Measurements from ENCODE around the gene CRYBG1.

CRYBG1 gene

DNA sequence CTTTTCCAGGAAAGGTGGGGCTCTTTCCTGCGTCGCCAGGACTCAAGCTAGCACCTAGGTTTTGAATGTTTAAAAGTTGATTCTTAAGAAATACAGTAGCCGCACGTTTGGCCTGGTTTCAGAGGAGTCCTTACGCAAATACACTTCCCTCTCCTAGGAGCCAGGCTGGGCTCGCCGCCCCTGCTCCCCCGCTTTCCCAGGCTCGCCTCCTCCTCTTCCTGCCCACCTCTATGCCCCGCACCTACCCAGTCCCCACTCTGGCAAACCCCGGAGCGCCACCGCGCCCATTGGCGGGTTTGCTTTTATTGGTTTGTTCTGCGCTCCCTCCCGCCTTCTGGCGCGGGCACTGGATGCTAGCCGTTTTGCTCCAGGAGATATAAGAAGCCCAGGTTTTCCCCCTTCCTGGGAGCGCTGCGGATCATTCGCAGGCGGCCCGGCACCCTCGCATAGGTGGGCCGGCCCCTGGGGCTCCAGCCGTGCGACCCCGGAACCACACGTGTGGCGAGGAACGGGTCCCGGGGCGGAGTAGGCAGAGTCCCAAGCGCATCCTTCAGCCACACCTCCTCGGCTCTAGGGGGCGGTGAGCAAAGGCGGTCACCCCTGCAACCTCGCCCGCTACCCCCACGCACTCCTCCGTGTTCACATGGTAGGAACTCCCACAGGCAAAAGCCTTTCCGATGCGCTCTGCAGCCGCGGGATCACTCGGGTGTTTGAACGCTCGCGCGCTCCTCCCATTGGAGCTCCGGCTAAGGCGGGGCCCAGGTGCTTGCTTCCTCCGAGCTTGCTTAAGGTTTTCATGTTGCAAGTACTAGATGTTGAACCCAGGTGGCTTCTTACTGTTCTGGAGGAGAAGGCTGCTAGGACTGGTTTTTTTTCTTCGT, 149.8 kb downstream of the CRYBG1 start:
- no peak overlapping the region for H3K27ac ChIP-seq (ENCODE audit: insufficient read depth in 1 of 2, low read depth in 1 of 2, low read length in 2 of 2, poor library complexity in 1 of 2, severe bottlenecking in 2 of 2)
- H3K4me1 ChIP-seq (ENCODE audit: control extremely low read depth in 1 of 4, control insufficient read depth in 4 of 4, insufficient read depth in 4 of 4, low read length in 3 of 4): peaks cover 32 to 65% (median 51%) of the 10 kb centered on the region in 4 experiments
- under 1% methylated on average over 38 of the region's 56 CpGs for WGBS (ENCODE audit: insufficient coverage)
- no peaks in the 10 kb centered on the region for H3K9me3 ChIP-seq (ENCODE audit: control extremely low read depth in 1 of 5, control insufficient read depth in 4 of 5, insufficient read depth in 2 of 5, low read depth in 1 of 5, low read length in 4 of 5)
- H3K36me3 ChIP-seq (ENCODE audit: control insufficient read depth in 4 of 4, insufficient read depth in 4 of 4, low read length in 3 of 4): no peaks in the 10 kb centered on the region
- H3K4me3 ChIP-seq (ENCODE audit: control insufficient read depth in 1 of 7, extremely low read depth in 1 of 7, insufficient read depth in 4 of 7, low read depth in 2 of 7, low read length in 6 of 7): peak overlapping the region; percentile 60 to 90 (median 82)
- peaks cover 0 to 3% (median 0%) of the 10 kb centered on the region in 5 experiments for H3K27me3 ChIP-seq (replicated peaks in 2 of 5; ENCODE audit: control insufficient read depth in 4 of 5, insufficient read depth in 5 of 5, low read length in 4 of 5)
- DNase-seq: peak; percentile 63 to 77 (median 74)
- POLR2A ChIA-PET: interaction anchor here (1.1 kb wide), 1 partner anchor 9 kb away, joined by 3 read pairs; no protein-coding TSS in a partner anchor
- CTCF ChIA-PET: interaction anchor here (0.7 to 9.6 kb wide), 18 partner anchors 9 to 605 kb away, joined by 3 to 139 read pairs (median 6); no protein-coding TSS in a partner anchor

DNA sequence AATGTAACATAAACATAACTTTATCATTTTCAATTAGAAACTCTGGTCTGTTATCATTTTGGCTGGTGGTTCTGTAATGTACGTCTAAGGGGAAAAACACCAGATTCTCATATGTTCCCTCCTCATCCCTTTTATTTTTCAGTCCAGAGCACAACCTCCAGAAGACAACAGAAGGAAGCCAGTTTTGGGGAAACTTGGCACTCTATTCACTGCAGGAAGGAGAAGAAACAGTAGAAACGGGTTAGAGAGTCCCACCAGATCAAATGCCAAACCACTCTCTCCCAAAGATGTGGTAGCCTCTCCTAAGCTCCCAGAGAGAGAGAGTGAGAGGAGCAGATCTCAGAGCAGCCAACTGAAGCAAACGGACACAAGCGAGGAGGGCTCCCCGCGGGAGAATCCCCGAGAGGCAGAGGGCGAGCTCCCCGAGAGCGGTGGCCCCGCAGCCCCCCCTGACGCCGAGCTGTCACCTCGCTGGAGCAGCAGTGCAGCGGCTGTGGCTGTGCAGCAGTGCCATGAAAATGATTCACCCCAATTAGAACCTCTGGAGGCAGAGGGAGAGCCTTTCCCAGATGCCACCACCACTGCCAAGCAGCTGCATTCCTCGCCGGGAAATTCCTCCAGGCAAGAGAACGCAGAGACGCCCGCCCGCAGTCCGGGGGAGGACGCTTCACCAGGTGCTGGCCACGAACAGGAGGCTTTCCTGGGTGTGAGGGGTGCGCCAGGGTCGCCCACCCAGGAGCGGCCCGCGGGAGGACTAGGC, 151.0 kb downstream of the CRYBG1 start:
- peaks cover 40 to 75% (median 59%) of the 10 kb centered on the region in 4 experiments for H3K4me1 ChIP-seq (ENCODE audit: control extremely low read depth in 1 of 4, control insufficient read depth in 4 of 4, insufficient read depth in 4 of 4, low read length in 3 of 4)
- H3K9me3 ChIP-seq (ENCODE audit: control extremely low read depth in 1 of 5, control insufficient read depth in 4 of 5, insufficient read depth in 2 of 5, low read depth in 1 of 5, low read length in 4 of 5): no peaks in the 10 kb centered on the region
- WGBS (ENCODE audit: insufficient coverage): 0% methylated on average over 24 of the region's 29 CpGs
- H3K27me3 ChIP-seq (replicated peaks in 2 of 5; ENCODE audit: control insufficient read depth in 4 of 5, insufficient read depth in 5 of 5, low read length in 4 of 5): peaks cover 0 to 3% (median 0%) of the 10 kb centered on the region in 5 experiments
- H3K27ac ChIP-seq (ENCODE audit: insufficient read depth in 1 of 2, low read depth in 1 of 2, low read length in 2 of 2, poor library complexity in 1 of 2, severe bottlenecking in 2 of 2): peak overlapping the region in 1 of 2 experiments; percentile 84
- H3K4me3 ChIP-seq (ENCODE audit: control insufficient read depth in 1 of 7, extremely low read depth in 1 of 7, insufficient read depth in 4 of 7, low read depth in 2 of 7, low read length in 6 of 7): peak overlapping the region; percentile 63 to 90 (median 82)
- no peaks in the 10 kb centered on the region for H3K36me3 ChIP-seq (ENCODE audit: control insufficient read depth in 4 of 4, insufficient read depth in 4 of 4, low read length in 3 of 4)
- ChIA-PET POLR2A (interaction anchor here (0.7 kb wide), 1 partner anchor 129 kb away, joined by 3 read pairs; no protein-coding TSS in a partner anchor), CTCF (interaction anchor here (0.7 to 9.6 kb wide), 16 partner anchors 9 to 64 kb away, joined by 3 to 139 read pairs (median 8); no protein-coding TSS in a partner anchor)
- peak; percentile 16 to 49 (median 38) for DNase-seq

DNA sequence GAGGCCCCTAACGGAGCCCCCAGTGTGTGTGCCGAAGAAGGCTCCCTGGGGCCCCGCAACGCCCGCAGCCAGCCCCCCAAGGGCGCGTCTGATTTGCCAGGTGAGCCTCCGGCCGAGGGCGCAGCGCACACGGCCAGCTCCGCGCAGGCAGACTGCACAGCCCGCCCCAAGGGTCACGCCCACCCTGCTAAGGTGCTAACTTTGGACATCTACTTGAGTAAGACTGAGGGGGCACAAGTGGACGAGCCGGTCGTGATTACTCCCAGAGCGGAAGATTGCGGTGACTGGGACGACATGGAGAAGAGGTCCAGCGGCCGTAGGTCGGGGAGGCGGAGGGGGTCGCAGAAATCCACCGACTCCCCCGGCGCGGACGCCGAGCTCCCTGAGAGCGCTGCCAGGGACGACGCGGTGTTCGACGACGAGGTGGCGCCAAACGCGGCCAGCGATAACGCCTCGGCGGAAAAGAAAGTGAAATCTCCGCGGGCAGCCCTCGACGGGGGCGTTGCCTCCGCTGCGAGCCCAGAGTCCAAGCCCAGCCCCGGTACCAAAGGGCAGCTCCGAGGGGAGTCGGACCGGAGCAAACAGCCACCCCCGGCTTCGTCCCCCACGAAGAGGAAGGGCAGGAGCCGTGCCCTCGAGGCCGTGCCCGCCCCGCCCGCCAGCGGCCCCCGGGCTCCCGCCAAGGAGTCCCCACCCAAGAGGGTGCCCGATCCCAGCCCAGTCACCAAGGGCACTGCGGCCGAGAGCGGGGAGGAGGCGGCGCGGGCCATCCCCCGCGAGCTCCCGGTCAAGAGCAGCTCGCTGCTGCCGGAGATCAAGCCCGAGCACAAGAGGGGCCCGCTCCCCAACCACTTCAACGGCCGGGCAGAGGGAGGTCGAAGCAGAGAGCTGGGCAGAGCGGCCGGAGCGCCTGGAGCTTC, 151.8 kb downstream of the CRYBG1 start:
- no peaks in the 10 kb centered on the region for H3K36me3 ChIP-seq (ENCODE audit: control insufficient read depth in 4 of 4, insufficient read depth in 4 of 4, low read length in 3 of 4)
- peaks cover 0 to 3% (median 0%) of the 10 kb centered on the region in 5 experiments for H3K27me3 ChIP-seq (replicated peaks in 2 of 5; ENCODE audit: control insufficient read depth in 4 of 5, insufficient read depth in 5 of 5, low read length in 4 of 5)
- no peaks in the 10 kb centered on the region for H3K9me3 ChIP-seq (ENCODE audit: control extremely low read depth in 1 of 5, control insufficient read depth in 4 of 5, insufficient read depth in 2 of 5, low read depth in 1 of 5, low read length in 4 of 5)
- peak overlapping the region; percentile 63 to 90 (median 82) for H3K4me3 ChIP-seq (ENCODE audit: control insufficient read depth in 1 of 7, extremely low read depth in 1 of 7, insufficient read depth in 4 of 7, low read depth in 2 of 7, low read length in 6 of 7)
- H3K4me1 ChIP-seq (ENCODE audit: control extremely low read depth in 1 of 4, control insufficient read depth in 4 of 4, insufficient read depth in 4 of 4, low read length in 3 of 4): peaks cover 46 to 81% (median 65%) of the 10 kb centered on the region in 4 experiments
- peak; percentile 73 to 85 (median 80) for DNase-seq
- ChIA-PET POLR2A (interaction anchor here (0.7 to 1.0 kb wide), 2 partner anchors 33 to 128 kb away, joined by 3 read pairs; no protein-coding TSS in a partner anchor), CTCF (interaction anchor here (0.7 to 9.6 kb wide), 19 partner anchors 10 to 67 kb away, joined by 3 to 139 read pairs (median 7); no protein-coding TSS in a partner anchor)
- H3K27ac ChIP-seq (ENCODE audit: insufficient read depth in 1 of 2, low read depth in 1 of 2, low read length in 2 of 2, poor library complexity in 1 of 2, severe bottlenecking in 2 of 2): peak overlapping the region; percentile 61 to 84
- WGBS (ENCODE audit: insufficient coverage): under 1% methylated on average over 72 of the region's 90 CpGs

DNA sequence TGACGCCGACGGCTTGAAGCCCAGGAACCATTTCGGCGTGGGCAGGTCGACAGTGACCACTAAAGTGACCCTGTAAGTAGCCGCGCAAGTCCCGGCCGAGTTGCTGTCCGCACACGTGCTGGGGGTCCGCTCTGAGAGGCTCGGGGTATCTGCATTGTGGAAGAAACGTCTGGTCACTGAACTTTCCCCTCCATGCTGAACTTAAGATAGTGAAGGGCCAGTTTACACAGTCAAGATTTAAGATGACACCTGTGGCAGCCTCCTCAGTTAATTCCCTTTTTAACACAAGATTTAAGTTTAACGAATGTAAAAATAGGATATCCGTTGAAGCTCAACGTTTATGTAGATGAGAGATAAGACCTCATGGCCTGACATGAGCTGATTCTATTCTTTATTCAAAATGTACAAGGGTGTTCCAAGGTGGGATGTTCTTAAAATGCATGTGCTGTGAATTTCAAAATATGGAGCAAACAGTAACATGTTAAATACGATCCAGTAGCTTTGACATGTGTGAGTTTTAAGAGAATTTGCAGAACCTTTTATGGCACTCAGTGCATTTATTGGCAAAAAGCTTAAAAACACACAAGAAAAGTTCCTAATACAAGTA, 152.6 kb downstream of the CRYBG1 start:
- CTCF ChIA-PET: interaction anchor here (0.9 to 9.6 kb wide), 15 partner anchors 10 to 68 kb away, joined by 3 to 139 read pairs (median 8); no protein-coding TSS in a partner anchor
- DNase-seq: peak in 2 of 3 donors; percentile 50 to 70

DNA sequence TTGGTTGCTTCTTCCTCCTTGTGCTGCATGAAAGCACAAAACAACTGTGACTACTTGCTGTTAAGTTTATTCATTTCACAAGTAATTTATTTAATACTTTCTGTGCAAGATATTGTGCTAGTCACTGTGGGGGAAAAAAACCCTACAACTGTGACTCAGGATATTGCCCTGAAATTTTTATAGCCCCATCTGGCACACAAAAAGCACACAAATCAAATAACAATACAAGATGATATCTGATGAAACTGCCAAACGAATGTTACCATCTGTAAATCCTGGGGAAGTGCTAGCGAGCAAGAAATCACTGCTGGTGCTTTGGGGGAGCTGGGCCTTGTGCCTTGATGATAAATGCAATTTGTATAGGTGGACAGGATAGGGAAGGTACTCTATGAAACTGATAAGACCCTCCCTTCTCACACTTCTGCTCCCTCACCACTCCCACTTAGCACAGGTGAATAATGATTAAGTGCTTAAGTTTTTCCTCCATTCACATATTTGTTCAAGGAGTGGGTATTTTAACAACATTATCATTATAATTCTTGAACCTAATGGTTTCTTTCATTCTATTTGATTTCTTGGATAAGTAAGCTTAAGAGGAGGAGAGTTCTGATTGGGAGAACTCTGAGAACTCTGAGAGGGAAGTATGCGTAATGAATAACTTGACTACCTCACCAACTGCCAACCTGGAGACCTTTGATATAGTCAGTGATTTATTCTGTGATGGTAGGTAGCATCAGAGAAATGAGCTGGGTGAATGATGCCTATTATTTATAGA, 153.5 kb downstream of the CRYBG1 start:
- ChIA-PET CTCF (interaction anchor here (1.1 to 9.6 kb wide), 10 partner anchors 9 to 68 kb away, joined by 3 to 139 read pairs (median 16); no protein-coding TSS in a partner anchor), POLR2A (no interaction called here)
- peaks cover 52 to 94% (median 73%) of the 10 kb centered on the region in 4 experiments for H3K4me1 ChIP-seq (ENCODE audit: control extremely low read depth in 1 of 4, control insufficient read depth in 4 of 4, insufficient read depth in 4 of 4, low read length in 3 of 4)
- peak overlapping the region; percentile 22 to 84 for H3K27ac ChIP-seq (ENCODE audit: insufficient read depth in 1 of 2, low read depth in 1 of 2, low read length in 2 of 2, poor library complexity in 1 of 2, severe bottlenecking in 2 of 2)
- no peaks in the 10 kb centered on the region for H3K9me3 ChIP-seq (ENCODE audit: control extremely low read depth in 1 of 5, control insufficient read depth in 4 of 5, insufficient read depth in 2 of 5, low read depth in 1 of 5, low read length in 4 of 5)
- WGBS (ENCODE audit: insufficient coverage): 100% methylated on average over 1 of the region's 3 CpGs
- peak overlapping the region in 6 of 7 experiments; percentile 30 to 90 (median 78) for H3K4me3 ChIP-seq (ENCODE audit: control insufficient read depth in 1 of 7, extremely low read depth in 1 of 7, insufficient read depth in 4 of 7, low read depth in 2 of 7, low read length in 6 of 7)
- H3K36me3 ChIP-seq (ENCODE audit: control insufficient read depth in 4 of 4, insufficient read depth in 4 of 4, low read length in 3 of 4): no peaks in the 10 kb centered on the region
- peak; percentile 31 to 90 (median 86) for DNase-seq
- H3K27me3 ChIP-seq (replicated peaks in 2 of 5; ENCODE audit: control insufficient read depth in 4 of 5, insufficient read depth in 5 of 5, low read length in 4 of 5): peaks cover 0 to 3% (median 0%) of the 10 kb centered on the region in 5 experiments

More for the DNA sequence above, 152.6 kb downstream of the CRYBG1 start:
- H3K4me1 ChIP-seq (ENCODE audit: control extremely low read depth in 1 of 4, control insufficient read depth in 4 of 4, insufficient read depth in 4 of 4, low read length in 3 of 4): peaks cover 46 to 89% (median 67%) of the 10 kb centered on the region in 4 experiments
- H3K27ac ChIP-seq (ENCODE audit: insufficient read depth in 1 of 2, low read depth in 1 of 2, low read length in 2 of 2, poor library complexity in 1 of 2, severe bottlenecking in 2 of 2): peak overlapping the region; percentile 61 to 84
- under 1% methylated on average over 19 of the region's 19 CpGs for WGBS (ENCODE audit: insufficient coverage)
- H3K4me3 ChIP-seq (ENCODE audit: control insufficient read depth in 1 of 7, extremely low read depth in 1 of 7, insufficient read depth in 4 of 7, low read depth in 2 of 7, low read length in 6 of 7): peak overlapping the region; percentile 63 to 90 (median 82)
- H3K27me3 ChIP-seq (replicated peaks in 2 of 5; ENCODE audit: control insufficient read depth in 4 of 5, insufficient read depth in 5 of 5, low read length in 4 of 5): peaks cover 0 to 3% (median 0%) of the 10 kb centered on the region in 5 experiments
- no peaks in the 10 kb centered on the region for H3K36me3 ChIP-seq (ENCODE audit: control insufficient read depth in 4 of 4, insufficient read depth in 4 of 4, low read length in 3 of 4)
- POLR2A ChIA-PET: interaction anchor here (1.0 kb wide), 1 partner anchor 32 kb away, joined by 3 read pairs; no protein-coding TSS in a partner anchor
- no peaks in the 10 kb centered on the region for H3K9me3 ChIP-seq (ENCODE audit: control extremely low read depth in 1 of 5, control insufficient read depth in 4 of 5, insufficient read depth in 2 of 5, low read depth in 1 of 5, low read length in 4 of 5)
